CD14-positive monocyte (primary cell): ENCODE measurements around the gene SPATA32. TPM values are rescaled to one million over a fixed set of nuclear protein-coding genes. Genes with fewer than 3 reads are reported as not detected.

Source experiments
- DNase-seq, 3 donors: peaks; one replicate each; pipeline ENCODE4 v3.0.0-alpha.2; 2011 to 2022
- H2AFZ ChIP-seq: 2 replicates; pipeline ENCODE4 v1.6.0; 2012; ENCODE audit warnings: mild to moderate bottlenecking, low read depth, low read length, inconsistent platforms; ENCODE audit not compliant: insufficient read depth, poor library complexity, severe bottlenecking
- H3K27ac ChIP-seq, 2 donors: 1 replicate in 1 of 2; 2 replicates in 1 of 2; pipeline ENCODE4 v1.5.1; 2012 to 2013; ENCODE audit warnings: low read length in 2 of 2, control low read depth in 1 of 2, inconsistent platforms in 1 of 2, low read depth in 1 of 2, mild to moderate bottlenecking in 1 of 2
- H3K27me3 ChIP-seq, 2 donors: one replicate each; pipeline versions ENCODE4 v1.6.0 to v1.6.1; 2011 to 2013; ENCODE audit warnings: low read length in 2 of 2; ENCODE audit not compliant: control insufficient read depth in 2 of 2, insufficient read depth in 2 of 2
- H3K36me3 ChIP-seq, 2 donors: replicated peaks in 1 of 2; 1 replicate in 1 of 2; 2 replicates in 1 of 2; pipeline versions ENCODE4 v1.5.1 to v1.6.1; 2012 to 2013; ENCODE audit warnings: low read length in 2 of 2, control low read depth in 1 of 2, inconsistent platforms in 1 of 2, mild to moderate bottlenecking in 1 of 2; ENCODE audit not compliant: insufficient read depth in 2 of 2, control insufficient read depth in 1 of 2
- H3K4me1 ChIP-seq, 2 donors: 1 replicate in 1 of 2; 2 replicates in 1 of 2; pipeline versions ENCODE4 v1.5.1 to v1.6.1; 2012 to 2013; ENCODE audit warnings: low read length in 2 of 2, control low read depth in 1 of 2, inconsistent platforms in 1 of 2, mild to moderate bottlenecking in 1 of 2, moderate library complexity in 1 of 2; ENCODE audit not compliant: insufficient read depth in 2 of 2, control insufficient read depth in 1 of 2
- H3K4me2 ChIP-seq: replicated peaks from 2 replicates; pipeline ENCODE3; 2012; ENCODE audit warnings: low read length, moderate library complexity, mild to moderate bottlenecking; ENCODE audit not compliant: poor library complexity, severe bottlenecking; ENCODE audit errors: extremely low read depth
- H3K4me3 ChIP-seq, 3 experiments: fragments of 200-600 bp in 1 of 3; sonication (generic) in 1 of 3; replicated peaks in 1 of 3; 1 replicate in 2 of 3; 2 replicates in 1 of 3; pipeline ENCODE4 v1.5.1; 2011 to 2013; ENCODE audit warnings: low read length in 3 of 3, mild to moderate bottlenecking in 3 of 3, control low read depth in 2 of 3, low read depth in 2 of 3, inconsistent platforms in 1 of 3, moderate library complexity in 1 of 3
- H3K79me2 ChIP-seq: 2 replicates; pipeline ENCODE4 v1.6.0; 2012; ENCODE audit warnings: mild to moderate bottlenecking, control low read depth, inconsistent platforms, low read length, moderate library complexity; ENCODE audit not compliant: insufficient read depth
- H3K9ac ChIP-seq: 2 replicates; pipeline ENCODE4 v1.6.0; 2017; ENCODE audit warnings: low read length, mild to moderate bottlenecking; ENCODE audit not compliant: insufficient read depth, poor library complexity, severe bottlenecking
- H3K9me3 ChIP-seq, 2 donors: replicated peaks in 1 of 2; 1 replicate in 1 of 2; 2 replicates in 1 of 2; pipeline versions ENCODE4 v1.5.1 to v1.6.1; 2012 to 2013; ENCODE audit warnings: low read length in 2 of 2, control low read depth in 1 of 2; ENCODE audit not compliant: control insufficient read depth in 1 of 2, insufficient read depth in 1 of 2
- H4K20me1 ChIP-seq: 2 replicates; pipeline ENCODE4 v1.6.0; 2012; ENCODE audit warnings: mild to moderate bottlenecking, low read length, control low read depth, moderate library complexity; ENCODE audit not compliant: insufficient read depth
- H3K27ac Mint-ChIP-seq, 7 donors: one replicate each; pipeline ENCODE4 v1.8.0; 2020; ENCODE audit warnings: mild to moderate bottlenecking in 7 of 7, mixed read lengths in 7 of 7, moderate library complexity in 6 of 7, inconsistent platforms in 2 of 7
- H3K27me3 Mint-ChIP-seq, 3 donors: one replicate each; pipeline ENCODE4 v1.8.0; 2021 to 2022; ENCODE audit warnings: low read depth in 3 of 3, mild to moderate bottlenecking in 3 of 3, mixed read lengths in 3 of 3, moderate library complexity in 3 of 3, inconsistent platforms in 1 of 3
- H3K36me3 Mint-ChIP-seq, 2 donors: one replicate each; pipeline ENCODE4 v1.8.0; 2020; ENCODE audit warnings: mixed read lengths in 2 of 2, inconsistent platforms in 1 of 2, mild to moderate bottlenecking in 1 of 2
- H3K4me1 Mint-ChIP-seq: one replicate; pipeline ENCODE4 v1.8.0; 2020; ENCODE audit warnings: mild to moderate bottlenecking, mixed read lengths
- H3K4me3 Mint-ChIP-seq, 2 donors: one replicate each; pipeline ENCODE4 v1.8.0; 2020; ENCODE audit warnings: mild to moderate bottlenecking in 2 of 2, mixed read lengths in 2 of 2, moderate library complexity in 1 of 2
- H3K9me3 Mint-ChIP-seq, 7 donors: one replicate each; pipeline ENCODE4 v1.8.0; 2020 to 2022; ENCODE audit warnings: mixed read lengths in 7 of 7, mild to moderate bottlenecking in 6 of 7, moderate library complexity in 6 of 7, inconsistent platforms in 2 of 7
- WGBS: methylation state at CpG from one replicate; pipeline ENCODE4 v1.1.5; 2013; ENCODE audit warnings: missing lambda C conversion rate; ENCODE audit not compliant: insufficient coverage; 5-methylcytosine and 5-hydroxymethylcytosine counted together
- intact Hi-C, 2 donors: fragments of 100-400 bp; cut with micrococcal nuclease; formaldehyde crosslinking; loops; one replicate each; pipeline versions ENCODE4 v1.15.0 to v1.15.1; 2023
- polyA plus RNA-seq, 3 donors: library from polyadenylated mRNA; depleted of rRNA in 1 of 3; unstranded in 2 of 3; stranded (reverse) in 1 of 3; fragments of 300-500 nt in 2 of 3; fragments of >200 nt in 1 of 3; fragmentation: Illumina TruSeq in 2 of 3; gene quantifications; 1 replicate in 2 of 3; 2 replicates in 1 of 3; pipeline ENCODE4 v1.2.3, GENCODE V29; 2012 to 2021
- TF ChIP-seq, protein P1 (sequence below): fragments of 200-600 bp; IDR thresholded peaks from one replicate; pipeline ENCODE4 v1.8.0; 2022; ENCODE audit warnings: antibody characterized with exemption, mild to moderate bottlenecking

The SPATA32 gene
- polyA plus RNA-seq, 3 donors, result not detected

DNA sequence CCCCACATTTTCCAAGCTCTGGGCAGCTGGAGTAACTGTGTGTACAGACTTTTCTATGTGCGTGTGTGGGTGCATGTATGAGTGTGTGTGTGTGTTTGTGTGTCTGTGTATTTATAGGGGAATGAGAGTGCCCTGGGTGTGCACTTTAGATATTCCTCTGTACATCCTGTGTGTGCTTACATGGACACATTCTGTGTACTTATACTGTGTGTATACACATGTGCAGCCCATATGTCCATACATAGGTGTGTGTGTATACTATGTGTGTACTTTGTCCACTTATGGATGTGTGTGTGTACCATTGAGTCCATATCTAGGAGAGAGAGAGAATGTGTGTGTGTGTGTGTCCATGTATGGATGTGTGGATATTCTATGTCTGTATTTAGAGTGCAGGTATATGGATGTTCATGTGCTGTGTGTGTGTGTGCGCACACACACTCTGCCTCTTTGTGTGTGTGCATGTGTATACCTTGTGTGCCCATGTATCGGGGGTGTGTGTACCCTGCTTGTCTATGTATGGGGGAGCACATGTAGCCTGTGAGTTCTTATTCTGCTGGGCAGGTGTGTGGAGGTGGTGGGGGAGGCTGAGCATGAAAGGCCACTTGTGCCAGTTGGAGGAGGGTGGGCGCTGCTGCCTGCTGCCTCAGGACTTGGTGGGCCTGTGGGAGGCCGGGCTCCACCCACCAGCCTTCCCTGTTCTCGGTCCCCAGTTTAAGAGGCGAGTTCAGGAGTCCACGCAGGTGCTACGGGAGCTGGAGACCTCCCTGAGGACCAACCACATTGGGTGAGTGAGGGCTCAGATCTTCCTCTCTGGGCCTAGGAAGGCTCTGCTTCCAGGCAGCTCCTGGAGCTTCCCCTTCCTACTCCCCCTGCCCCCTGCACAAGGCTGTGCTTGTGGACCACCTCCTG lies 29.1 kb downstream of the SPATA32 start:
- Mint-ChIP-seq H3K9me3 (peaks cover 0 to 1% (median 0%) of the 10 kb centered on the region in 7 donors), H3K4me1 (peaks cover 83% of the 10 kb centered on the region), H3K27ac (peak overlapping the region in 6 of 7 donors; percentile 49 to 100 (median 84)), H3K27me3 (peaks cover 0 to 4% (median 0%) of the 10 kb centered on the region in 3 donors), H3K4me3 (no peak overlapping the region), H3K36me3 (peaks cover 76 to 85% of the 10 kb centered on the region in 2 donors)
- Histone ChIP-seq H3K4me3 (peak overlapping the region in 1 of 3 experiments; percentile 4), H3K4me2 (no peak overlapping the region), H3K9ac (no peak overlapping the region), H2AFZ (no peak overlapping the region), H4K20me1 (peaks cover 85% of the 10 kb centered on the region), H3K79me2 (peaks cover 97% of the 10 kb centered on the region), H3K9me3 (no peaks in the 10 kb centered on the region), H3K36me3 (peaks cover 58 to 64% of the 10 kb centered on the region in 2 donors), H3K4me1 (peaks cover 80 to 81% of the 10 kb centered on the region in 2 donors), H3K27me3 (no peaks in the 10 kb centered on the region), H3K27ac (peak overlapping the region; percentile 34 to 99)
- DNase-seq, result no peak
- TF ChIP-seq, protein P1, sequence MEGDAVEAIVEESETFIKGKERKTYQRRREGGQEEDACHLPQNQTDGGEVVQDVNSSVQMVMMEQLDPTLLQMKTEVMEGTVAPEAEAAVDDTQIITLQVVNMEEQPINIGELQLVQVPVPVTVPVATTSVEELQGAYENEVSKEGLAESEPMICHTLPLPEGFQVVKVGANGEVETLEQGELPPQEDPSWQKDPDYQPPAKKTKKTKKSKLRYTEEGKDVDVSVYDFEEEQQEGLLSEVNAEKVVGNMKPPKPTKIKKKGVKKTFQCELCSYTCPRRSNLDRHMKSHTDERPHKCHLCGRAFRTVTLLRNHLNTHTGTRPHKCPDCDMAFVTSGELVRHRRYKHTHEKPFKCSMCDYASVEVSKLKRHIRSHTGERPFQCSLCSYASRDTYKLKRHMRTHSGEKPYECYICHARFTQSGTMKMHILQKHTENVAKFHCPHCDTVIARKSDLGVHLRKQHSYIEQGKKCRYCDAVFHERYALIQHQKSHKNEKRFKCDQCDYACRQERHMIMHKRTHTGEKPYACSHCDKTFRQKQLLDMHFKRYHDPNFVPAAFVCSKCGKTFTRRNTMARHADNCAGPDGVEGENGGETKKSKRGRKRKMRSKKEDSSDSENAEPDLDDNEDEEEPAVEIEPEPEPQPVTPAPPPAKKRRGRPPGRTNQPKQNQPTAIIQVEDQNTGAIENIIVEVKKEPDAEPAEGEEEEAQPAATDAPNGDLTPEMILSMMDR, result no peak
- 98% methylated on average over 6 of the region's 9 CpGs for WGBS
- intact Hi-C loops, result loop anchor here in 1 of 2 donors (1.0 kb wide), 1 partner anchor 12 kb away; no protein-coding TSS in a partner anchor

DNA sequence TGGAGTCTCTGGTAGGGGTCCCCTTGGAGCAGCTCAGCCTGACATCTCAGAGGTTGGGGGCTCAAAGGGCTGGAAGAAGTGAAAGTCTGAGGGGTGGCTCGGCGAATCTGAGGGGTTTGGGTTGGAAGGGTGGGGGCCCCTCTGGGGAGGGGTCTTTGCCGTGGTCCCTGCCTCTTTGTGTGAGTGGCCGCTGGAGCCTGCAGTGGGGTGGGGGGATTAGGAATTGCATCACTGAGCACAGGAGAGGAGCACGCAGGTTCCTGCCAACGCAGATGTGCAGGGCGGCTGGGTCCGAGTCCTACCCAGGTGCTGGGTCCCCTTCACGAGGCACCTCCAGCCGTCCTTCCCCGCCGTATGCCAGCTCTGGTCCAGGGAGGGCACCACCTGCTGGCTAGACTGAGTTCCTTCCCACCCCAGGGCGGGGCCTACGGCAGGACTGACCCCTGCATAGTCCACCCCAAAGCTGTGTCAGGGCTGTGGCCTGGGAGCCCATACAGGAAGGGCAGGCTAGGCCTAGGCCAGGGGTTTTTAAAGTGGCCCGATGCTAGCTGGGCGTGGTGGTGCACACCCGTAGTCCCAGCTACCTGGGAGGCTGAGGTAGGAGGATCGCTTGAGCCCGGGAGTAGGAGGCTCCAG lies 30.3 kb downstream of the SPATA32 start:
- Mint-ChIP-seq H3K36me3 (peaks cover 66 to 78% of the 10 kb centered on the region in 2 donors), H3K9me3 (peaks cover 0 to 1% (median 0%) of the 10 kb centered on the region in 7 donors), H3K27ac (peak overlapping the region; percentile 40 to 100 (median 98)), H3K4me3 (peak overlapping the region in 1 of 2 donors; percentile 39), H3K4me1 (peaks cover 90% of the 10 kb centered on the region), H3K27me3 (peaks cover 0 to 4% (median under 1%) of the 10 kb centered on the region in 3 donors)
- Histone ChIP-seq H3K79me2 (peaks cover 97% of the 10 kb centered on the region), H3K4me1 (peaks cover 92% of the 10 kb centered on the region in 2 donors), H3K36me3 (peaks cover 47 to 52% of the 10 kb centered on the region in 2 donors), H3K4me3 (peak overlapping the region in 1 of 3 experiments; percentile 71), H3K27ac (peak overlapping the region; percentile 17 to 99), H3K27me3 (no peaks in the 10 kb centered on the region), H3K9me3 (no peaks in the 10 kb centered on the region), H4K20me1 (peaks cover 74% of the 10 kb centered on the region), H3K4me2 (peak overlapping the region; percentile 98), H3K9ac (peak overlapping the region; percentile 91), H2AFZ (no peak overlapping the region)
- WGBS, result 68% methylated on average over 14 of the region's 19 CpGs
- DNase-seq, result peak; percentile 57 to 59 (median 57)
- intact Hi-C loops, result loop anchor here in 1 of 2 donors (1.0 kb wide), 1 partner anchor 11 kb away; no protein-coding TSS in a partner anchor
- TF ChIP-seq, protein P1, result peak; percentile 76
